ENCODE results near the gene FAM13C. TPM values are rescaled to one million over a fixed set of nuclear protein-coding genes. Genes with fewer than 3 reads are reported as not detected.

FAM13C gene
- total and polyA plus RNA-seq, 11 donors: 1.00 to 12.4 (median 8.3) TPM

GRCh38 chr10:59324597-59324996, 37.8 kb downstream of the FAM13C start:
- H3K27ac ChIP-seq: no peak overlapping the region
- peaks cover 0 to 30% (median 10%) of the 10 kb centered on the region in 12 donors for H3K4me1 ChIP-seq
- H3K27me3 ChIP-seq: no peaks in the 10 kb centered on the region
- no peak overlapping the region for H3K4me3 ChIP-seq
- TF ChIP-seq CTCF (IDR thresholded peaks at IDR 0.05) (no peak), POLR2A (IDR thresholded peaks at IDR 0.05) (no peak)
- peaks cover 0 to 28% (median 0%) of the 10 kb centered on the region in 9 donors for H3K36me3 ChIP-seq
- peaks cover 0 to 5% (median 0%) of the 10 kb centered on the region in 12 donors for H3K9me3 ChIP-seq
- no peak for ATAC-seq
- intact Hi-C loops (cut with DNase I): loop anchor here in 1 of 10 donors (5.0 kb wide), 1 partner anchor 38 kb away; the partner anchor contains the start of gene FAM13C
- no peak for DNase-seq

GRCh38 chr10:59323831-59324401, 38.4 kb downstream of the FAM13C start:
- Histone ChIP-seq H3K27ac (peak overlapping the region in 3 of 12 donors; percentile 19 to 69 (median 53)), H3K27me3 (no peaks in the 10 kb centered on the region), H3K4me3 (no peak overlapping the region), H3K4me1 (peaks cover 0 to 36% (median 11%) of the 10 kb centered on the region in 12 donors), H3K36me3 (peaks cover 0 to 28% (median 0%) of the 10 kb centered on the region in 9 donors), H3K9me3 (peaks cover 0 to 5% (median 0%) of the 10 kb centered on the region in 12 donors)
- TF ChIP-seq POLR2A (IDR thresholded peaks at IDR 0.05): no peak
- TF ChIP-seq CTCF (IDR thresholded peaks at IDR 0.05): no peak
- 77 to 89% (median 83%) methylated on average over 2 of the region's 2 CpGs for WGBS, 4 donors
- DNase-seq (no peak), ATAC-seq (no peak)
- intact Hi-C loops (cut with DNase I): loop anchor here in 1 of 10 donors (5.0 kb wide), 1 partner anchor 38 kb away; the partner anchor contains the start of gene FAM13C

GRCh38 chr10:59323036-59323459, 39.3 kb downstream of the FAM13C start:
- peak; percentile 79 to 91 (median 87) for ATAC-seq
- Histone ChIP-seq H3K27ac (peak overlapping the region in 10 of 12 donors; percentile 7 to 82 (median 24)), H3K36me3 (peaks cover 0 to 28% (median 0%) of the 10 kb centered on the region in 9 donors), H3K27me3 (no peaks in the 10 kb centered on the region), H3K9me3 (peaks cover 0 to 5% (median 0%) of the 10 kb centered on the region in 12 donors), H3K4me1 (peaks cover 0 to 44% (median 17%) of the 10 kb centered on the region in 12 donors), H3K4me3 (no peak overlapping the region)
- intact Hi-C loops (cut with DNase I): loop anchor here in 1 of 10 donors (5.0 kb wide), 1 partner anchor 39 kb away; the partner anchor contains the start of gene FAM13C
- TF ChIP-seq CTCF (IDR thresholded peaks at IDR 0.05) (no peak), POLR2A (IDR thresholded peaks at IDR 0.05) (no peak)
- no peak for DNase-seq
- WGBS, 4 donors: 63 to 77% (median 69%) methylated on average over 2 of the region's 2 CpGs

- no peaks in the 10 kb centered on the region for H3K27me3 ChIP-seq
- TF ChIP-seq CTCF (IDR thresholded peaks at IDR 0.05) (no peak), POLR2A (IDR thresholded peaks at IDR 0.05) (no peak)
- DNase-seq (no peak), ATAC-seq (no peak)
- peaks cover 0 to 5% (median 0%) of the 10 kb centered on the region in 12 donors for H3K9me3 ChIP-seq
- no peak overlapping the region for H3K4me3 ChIP-seq
- H3K4me1 ChIP-seq: peaks cover 0 to 46% (median 18%) of the 10 kb centered on the region in 12 donors
- peak overlapping the region in 2 of 12 donors; percentile 10 to 69 for H3K27ac ChIP-seq
- H3K36me3 ChIP-seq: peaks cover 0 to 28% (median 0%) of the 10 kb centered on the region in 9 donors
- intact Hi-C loops (cut with DNase I): loop anchor here in 1 of 10 donors (5.0 kb wide), 1 partner anchor 40 kb away; the partner anchor contains the start of gene FAM13C
- 63 to 69% (median 69%) methylated on average over 4 of the region's 4 CpGs for WGBS, 4 donors
These were observed 40.2 kb downstream of the FAM13C start for GRCh38 chr10:59322131-59322530.
